AG08395 (cell line): Measurements from ENCODE around the gene COPZ1.
A peak's percentile ranks its signal among the peaks of the same experiment; 100 is the strongest.

ENCODE experiments used
- DNase-seq: peaks from one replicate; pipeline ENCODE4 v3.0.0; 2012; ENCODE audit warnings: mixed read lengths, low spot score

COPZ1 gene

DNA sequence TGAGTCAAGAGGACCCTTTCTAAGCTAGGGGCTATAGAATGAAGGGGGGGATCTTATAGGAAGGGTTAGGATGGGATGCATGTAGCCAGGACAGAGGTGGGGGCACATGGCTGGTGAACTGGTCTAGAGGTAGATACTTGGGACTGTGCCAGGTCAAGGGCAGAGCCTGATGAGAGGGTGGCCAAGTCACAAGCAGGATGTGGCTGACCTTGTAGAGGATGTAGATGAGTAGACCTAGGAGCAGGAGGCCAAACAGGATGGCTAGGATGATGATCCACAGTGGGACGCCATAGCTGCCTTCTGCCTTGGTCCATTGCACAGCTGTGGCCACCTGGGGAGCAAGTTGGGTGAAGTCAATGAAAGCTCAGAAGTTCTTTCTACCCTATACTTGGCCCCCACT is 72.2 kb downstream of the COPZ1 start:
- no peak for DNase-seq

DNA sequence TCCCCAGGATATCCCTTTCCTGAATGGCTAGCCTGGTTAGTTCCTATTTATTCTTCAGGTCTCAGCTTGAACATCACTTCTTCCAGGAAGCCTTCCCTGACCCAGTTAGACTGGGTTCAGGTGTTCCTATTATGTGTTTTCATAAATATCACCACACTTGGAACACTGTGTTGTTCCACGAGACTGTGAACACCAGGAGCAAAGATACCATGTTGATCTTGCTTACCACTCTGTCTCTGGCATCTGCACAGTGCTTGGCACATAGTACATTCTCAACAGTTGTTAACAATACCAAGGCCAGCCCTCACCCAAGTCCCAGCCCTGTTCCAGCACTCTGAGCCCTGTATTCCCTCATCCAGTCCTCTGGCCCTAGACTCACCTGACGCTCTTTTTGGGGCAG is 73.3 kb downstream of the COPZ1 start:
- DNase-seq = no peak

- peak; percentile 93 for DNase-seq
These were observed 74.3 kb downstream of the COPZ1 start for GRCh38 chr12:54398995-54399793.

DNA sequence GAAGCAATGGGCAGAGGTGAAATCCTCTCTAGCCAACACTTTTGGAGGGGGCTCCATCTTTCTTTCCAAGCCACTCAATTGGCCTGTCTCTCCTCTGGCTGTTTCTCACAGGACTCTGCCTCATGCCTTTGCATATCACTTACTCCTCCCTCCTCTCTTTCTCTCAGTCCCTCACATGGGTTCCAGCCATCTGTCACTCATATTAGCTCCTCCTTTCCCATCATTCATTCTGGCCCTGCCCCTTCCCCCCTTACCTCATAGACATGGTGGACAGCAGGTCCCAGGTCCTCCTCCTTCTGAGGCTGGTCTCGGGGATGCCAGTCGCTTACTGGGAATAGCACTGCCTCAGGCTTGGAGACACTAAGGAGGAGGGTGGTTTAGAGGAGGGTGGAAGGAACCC is 76.2 kb downstream of the COPZ1 start:
- no peak for DNase-seq
